Measurements from ENCODE around the gene HLA-DQA1. TPM values are rescaled to one million over a fixed set of nuclear protein-coding genes. Genes with fewer than 3 reads are reported as not detected.
A peak's percentile ranks its signal among the peaks of the same experiment; 100 is the strongest.
"Not testable (repeated sequence)": the region's sequence is repeated elsewhere in the genome, so short reads cannot be mapped to it uniquely, and the experiment has no call there.

Gene HLA-DQA1
- total and polyA plus RNA-seq, 7 experiments from 2014 or later: 0.59 to 43.4 (median 10.7) TPM

DNA sequence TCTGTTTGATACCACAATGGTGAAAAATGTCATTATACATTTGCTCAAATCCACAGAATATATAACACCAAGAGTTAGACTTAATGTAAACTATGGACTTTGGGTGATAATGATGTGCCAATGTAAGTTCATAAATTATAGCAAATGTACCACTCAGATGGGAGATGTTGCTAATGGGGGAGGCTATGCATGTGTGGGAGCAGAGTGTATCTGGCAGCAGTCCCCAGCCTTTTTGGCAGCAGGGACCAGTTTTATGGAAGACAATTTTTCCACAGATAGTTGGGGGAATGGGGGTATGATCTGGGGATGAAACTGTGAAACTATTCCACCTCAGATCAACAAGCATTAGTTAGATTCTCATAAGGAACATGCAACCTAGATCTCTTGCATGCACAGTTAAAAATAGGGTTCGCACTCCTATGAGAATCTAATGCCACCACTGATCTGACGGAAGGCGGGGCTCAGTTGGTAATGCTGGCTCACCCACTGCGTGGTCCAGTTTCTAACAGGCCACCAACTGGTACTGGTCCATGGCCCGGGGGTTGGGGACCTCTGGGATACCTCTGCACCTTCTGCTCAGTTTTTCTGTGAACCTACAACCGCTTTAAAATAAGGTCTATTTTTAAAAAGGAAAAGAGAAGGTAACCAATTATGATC is 8.0 kb downstream of the HLA-DQA1 start:
- Histone ChIP-seq H3K4me1 (ENCODE audit: control insufficient read depth in 2 of 2, insufficient read depth in 2 of 2, low read length in 2 of 2) (peaks cover 0 to 4% of the 10 kb centered on the region in 2 donors), H3K9me3 (ENCODE audit: control insufficient read depth in 2 of 3, low read length in 3 of 3) (no peaks in the 10 kb centered on the region), H3K27me3 (ENCODE audit: control insufficient read depth in 2 of 2, insufficient read depth in 2 of 2, low read length in 2 of 2) (no peaks in the 10 kb centered on the region), H3K27ac (ENCODE audit: low read depth, low read length) (no peak overlapping the region), H3K4me3 (ENCODE audit: low read length) (no peak overlapping the region), H3K36me3 (ENCODE audit: control insufficient read depth in 2 of 3, insufficient read depth in 3 of 3, low read length in 3 of 3) (no peaks in the 10 kb centered on the region)
- Mint-ChIP-seq H3K27ac (no peak overlapping the region), H3K27me3 (peaks cover 0 to 42% (median 0%) of the 10 kb centered on the region in 5 donors), H3K9me3 (peaks cover 0 to 4% (median 0%) of the 10 kb centered on the region in 11 donors), H3K4me3 (no peak overlapping the region), H3K36me3 (peaks cover 0 to 5% (median 4%) of the 10 kb centered on the region in 5 donors), H3K4me1 (peaks cover 0 to 15% (median 6%) of the 10 kb centered on the region in 7 donors)
- intact Hi-C loops (cut with micrococcal nuclease): no loop called here
- DNase-seq: no peak
- CTCF ChIA-PET: no interaction called here
- POLR2A ChIA-PET: interaction anchor here (1.0 kb wide), 1 partner anchor 19 kb away, joined by 3 read pairs; no protein-coding TSS in a partner anchor
- ATAC-seq: no peak

DNA sequence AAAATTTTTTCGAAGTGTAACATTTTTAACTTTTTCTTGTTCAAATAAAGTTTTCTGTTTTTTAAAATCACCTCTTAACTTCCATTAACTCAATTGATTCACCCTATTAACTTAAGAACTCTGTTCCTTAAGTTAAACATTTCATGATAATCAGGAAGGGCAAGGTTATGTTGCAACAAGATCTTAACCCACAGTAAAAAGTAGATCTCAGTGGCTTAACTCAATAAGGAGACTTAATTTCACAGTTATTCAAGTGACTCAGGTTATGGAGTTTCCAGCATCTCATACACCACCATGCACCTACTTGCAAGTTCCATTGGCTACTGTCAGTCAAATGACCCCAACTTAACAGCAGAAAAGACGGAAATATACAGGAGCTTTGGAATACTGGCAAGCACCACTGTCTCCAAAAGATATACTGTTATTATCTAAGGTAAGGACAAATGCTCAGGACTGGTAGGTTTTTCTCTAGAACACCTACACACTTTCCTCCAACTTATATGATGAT is 18.1 kb downstream of the HLA-DQA1 start:
- peaks cover 0 to 11% (median 0%) of the 10 kb centered on the region in 5 donors for H3K27me3 Mint-ChIP-seq
- Histone ChIP-seq H3K4me1 (ENCODE audit: control insufficient read depth in 2 of 2, insufficient read depth in 2 of 2, low read length in 2 of 2) (no peaks in the 10 kb centered on the region), H3K27ac (ENCODE audit: low read depth, low read length) (no peak overlapping the region), H3K4me3 (ENCODE audit: low read length) (no peak overlapping the region), H3K9me3 (ENCODE audit: control insufficient read depth in 2 of 3, low read length in 3 of 3) (no peaks in the 10 kb centered on the region), H3K27me3 (ENCODE audit: control insufficient read depth in 2 of 2, insufficient read depth in 2 of 2, low read length in 2 of 2) (no peaks in the 10 kb centered on the region), H3K36me3 (ENCODE audit: control insufficient read depth in 2 of 3, insufficient read depth in 3 of 3, low read length in 3 of 3) (no peaks in the 10 kb centered on the region)
- no peak overlapping the region for H3K27ac Mint-ChIP-seq
- ChIA-PET CTCF (no interaction called here), POLR2A (no interaction called here)
- no peak overlapping the region for H3K4me3 Mint-ChIP-seq
- H3K36me3 Mint-ChIP-seq: peaks cover 0 to 12% (median 0%) of the 10 kb centered on the region in 5 donors
- peaks cover 0 to 21% (median 0%) of the 10 kb centered on the region in 7 donors for H3K4me1 Mint-ChIP-seq
- intact Hi-C loops (cut with micrococcal nuclease): no loop called here
- ATAC-seq (no peak), DNase-seq (no peak)
- H3K9me3 Mint-ChIP-seq: peaks cover 0 to 21% (median 3%) of the 10 kb centered on the region in 11 donors

DNA sequence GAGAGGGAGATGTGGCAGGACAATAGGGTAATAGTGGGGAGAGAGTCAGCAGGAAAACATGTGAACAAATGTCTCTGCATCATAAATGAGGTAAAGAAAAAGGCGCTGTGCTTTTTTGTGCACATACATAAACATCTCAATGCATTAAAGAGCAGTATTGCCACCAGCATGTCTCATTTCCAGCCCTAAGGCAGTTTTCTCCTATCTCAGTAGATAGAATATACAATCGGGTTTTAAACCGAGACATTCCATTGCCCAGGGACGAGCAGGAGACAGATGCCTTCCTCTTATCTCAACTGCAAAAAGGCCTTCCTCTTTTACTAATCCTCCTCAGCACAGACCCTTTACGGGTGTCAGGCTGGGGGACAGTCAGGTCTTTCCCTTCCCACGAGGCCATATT is 20.1 kb downstream of the HLA-DQA1 start:
- peaks cover 0 to 20% (median 0%) of the 10 kb centered on the region in 5 donors for H3K36me3 Mint-ChIP-seq
- intact Hi-C loops (cut with micrococcal nuclease): not testable (repeated sequence)

DNA sequence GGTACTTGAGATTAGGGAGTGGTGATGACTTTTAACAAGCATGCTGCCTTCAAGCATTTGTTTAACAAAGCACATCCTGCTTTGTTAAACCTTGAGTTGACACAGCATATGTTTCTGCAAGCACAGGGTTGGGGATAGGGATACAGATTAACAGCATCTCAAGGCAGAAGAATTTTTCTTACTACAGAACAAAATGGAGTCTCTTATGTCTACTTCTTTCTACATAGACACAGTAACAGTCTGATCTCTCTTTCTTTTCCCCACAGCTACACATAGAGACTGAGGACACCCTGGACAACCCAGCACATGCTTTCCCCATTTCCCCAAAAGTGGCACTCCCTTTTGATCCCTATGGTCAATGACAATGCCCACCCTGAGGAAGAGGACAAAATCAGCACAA is 20.6 kb downstream of the HLA-DQA1 start:
- ATAC-seq; H3K27ac Mint-ChIP-seq; H3K27me3 ChIP-seq (ENCODE audit: control insufficient read depth in 2 of 2, insufficient read depth in 2 of 2, low read length in 2 of 2); H3K4me3 Mint-ChIP-seq; POLR2A ChIA-PET; DNase-seq; H3K4me3 ChIP-seq (ENCODE audit: low read length); CTCF ChIA-PET; H3K9me3 ChIP-seq (ENCODE audit: control insufficient read depth in 2 of 3, low read length in 3 of 3); H3K36me3 ChIP-seq (ENCODE audit: control insufficient read depth in 2 of 3, insufficient read depth in 3 of 3, low read length in 3 of 3); H3K4me1 ChIP-seq (ENCODE audit: control insufficient read depth in 2 of 2, insufficient read depth in 2 of 2, low read length in 2 of 2); intact Hi-C loops (cut with micrococcal nuclease); H3K27ac ChIP-seq (ENCODE audit: low read depth, low read length): not testable (repeated sequence)
- H3K9me3 Mint-ChIP-seq: peaks cover 0 to 20% (median 3%) of the 10 kb centered on the region in 11 donors
- H3K27me3 Mint-ChIP-seq: peaks cover 0 to 15% (median 4%) of the 10 kb centered on the region in 5 donors
- H3K36me3 Mint-ChIP-seq: peaks cover 0 to 24% (median 0%) of the 10 kb centered on the region in 5 donors
- peaks cover 0 to 32% (median 0%) of the 10 kb centered on the region in 7 donors for H3K4me1 Mint-ChIP-seq

More for the DNA sequence above, 20.1 kb downstream of the HLA-DQA1 start:
- H3K27ac ChIP-seq (ENCODE audit: low read depth, low read length); DNase-seq; H3K27ac Mint-ChIP-seq; H3K9me3 ChIP-seq (ENCODE audit: control insufficient read depth in 2 of 3, low read length in 3 of 3); CTCF ChIA-PET; H3K4me3 ChIP-seq (ENCODE audit: low read length); H3K36me3 ChIP-seq (ENCODE audit: control insufficient read depth in 2 of 3, insufficient read depth in 3 of 3, low read length in 3 of 3); H3K4me3 Mint-ChIP-seq; ATAC-seq; H3K27me3 ChIP-seq (ENCODE audit: control insufficient read depth in 2 of 2, insufficient read depth in 2 of 2, low read length in 2 of 2); POLR2A ChIA-PET; H3K4me1 ChIP-seq (ENCODE audit: control insufficient read depth in 2 of 2, insufficient read depth in 2 of 2, low read length in 2 of 2): not testable (repeated sequence)
- peaks cover 0 to 21% (median 3%) of the 10 kb centered on the region in 11 donors for H3K9me3 Mint-ChIP-seq
- H3K4me1 Mint-ChIP-seq: peaks cover 0 to 28% (median 0%) of the 10 kb centered on the region in 7 donors
- peaks cover 0 to 15% (median 0%) of the 10 kb centered on the region in 5 donors for H3K27me3 Mint-ChIP-seq

DNA sequence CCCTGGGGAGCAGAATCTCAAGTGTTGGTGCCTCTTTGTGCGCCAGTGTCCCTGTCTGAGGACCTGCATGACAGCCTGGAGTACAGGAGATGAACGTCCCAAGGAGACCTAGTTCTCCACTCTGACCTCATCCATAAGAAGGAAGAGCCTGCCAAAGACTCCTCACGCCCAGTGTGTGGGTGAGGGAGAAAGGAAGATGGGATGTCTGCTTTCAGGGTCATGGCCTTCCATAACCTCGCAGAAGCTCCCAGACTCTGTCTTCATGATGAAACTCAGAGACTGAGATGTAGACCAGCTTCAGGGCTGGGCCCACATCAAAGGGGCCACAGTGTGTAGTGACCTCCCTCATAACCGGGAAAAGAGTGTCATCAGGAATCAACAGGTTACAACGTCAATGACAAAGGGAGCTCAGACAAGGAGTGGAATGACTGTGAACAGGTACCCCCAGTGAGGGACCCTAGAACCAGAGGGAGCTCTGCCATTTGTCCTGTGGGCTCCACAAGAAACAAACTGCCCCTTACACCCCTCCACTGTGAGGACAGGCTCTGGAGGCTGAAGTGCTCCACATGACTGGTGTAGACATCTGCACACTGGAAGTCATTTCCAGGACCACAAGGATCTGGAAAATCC is 21.2 kb downstream of the HLA-DQA1 start:
- intact Hi-C loops (cut with micrococcal nuclease): no loop called here
- H3K27ac Mint-ChIP-seq: no peak overlapping the region
- H3K27me3 Mint-ChIP-seq: peaks cover 0 to 19% (median 5%) of the 10 kb centered on the region in 5 donors
- Histone ChIP-seq H3K4me3 (ENCODE audit: low read length) (no peak overlapping the region), H3K9me3 (ENCODE audit: control insufficient read depth in 2 of 3, low read length in 3 of 3) (no peaks in the 10 kb centered on the region), H3K27me3 (ENCODE audit: control insufficient read depth in 2 of 2, insufficient read depth in 2 of 2, low read length in 2 of 2) (no peaks in the 10 kb centered on the region), H3K36me3 (ENCODE audit: control insufficient read depth in 2 of 3, insufficient read depth in 3 of 3, low read length in 3 of 3) (no peaks in the 10 kb centered on the region), H3K27ac (ENCODE audit: low read depth, low read length) (no peak overlapping the region), H3K4me1 (ENCODE audit: control insufficient read depth in 2 of 2, insufficient read depth in 2 of 2, low read length in 2 of 2) (no peaks in the 10 kb centered on the region)
- no peak overlapping the region for H3K4me3 Mint-ChIP-seq
- ChIA-PET POLR2A (no interaction called here), CTCF (no interaction called here)
- peaks cover 0 to 18% (median 3%) of the 10 kb centered on the region in 11 donors for H3K9me3 Mint-ChIP-seq
- H3K4me1 Mint-ChIP-seq: peaks cover 0 to 34% (median under 1%) of the 10 kb centered on the region in 7 donors
- H3K36me3 Mint-ChIP-seq: peaks cover 0 to 26% (median 0%) of the 10 kb centered on the region in 5 donors
- DNase-seq: no peak
- ATAC-seq: no peak

DNA sequence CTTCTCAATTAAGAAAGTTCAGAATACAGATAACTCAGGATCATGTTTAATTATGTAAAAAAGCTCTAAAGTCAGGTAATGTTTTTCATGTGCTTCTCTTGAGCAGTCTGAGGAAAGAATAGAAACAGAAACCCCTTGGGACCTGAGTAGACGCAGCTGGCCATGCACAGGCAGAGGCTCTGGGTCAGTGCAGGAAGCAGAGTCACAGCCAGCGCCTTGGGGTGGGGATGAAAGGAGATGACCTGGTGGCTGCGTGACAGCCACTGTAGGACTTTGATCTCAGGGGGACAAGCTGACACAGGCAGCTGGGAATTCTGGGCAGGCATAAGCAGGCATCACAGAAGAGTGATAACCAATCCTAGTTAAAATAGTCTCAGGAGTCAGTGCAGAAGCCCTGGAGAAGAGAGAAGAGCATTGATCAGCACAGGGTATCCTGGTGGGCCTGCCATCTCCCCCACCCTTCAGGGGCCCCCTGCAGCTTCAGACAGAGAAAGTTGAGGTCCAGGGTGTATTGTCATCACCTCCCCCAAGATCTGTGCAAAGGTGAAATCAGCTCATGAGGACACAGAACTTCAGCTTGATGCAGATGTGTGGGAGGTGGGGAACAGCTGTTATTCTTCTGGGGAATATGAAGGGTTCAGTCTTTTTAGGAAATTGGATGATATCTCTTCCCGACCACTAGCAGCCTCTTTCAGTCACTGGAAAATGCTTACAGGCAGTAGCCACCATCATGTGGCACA is 22.8 kb downstream of the HLA-DQA1 start:
- peak overlapping the region in 1 of 10 donors; percentile 57 for H3K4me3 Mint-ChIP-seq
- intact Hi-C loops (cut with micrococcal nuclease): no loop called here
- Histone ChIP-seq H3K9me3 (ENCODE audit: control insufficient read depth in 2 of 3, low read length in 3 of 3) (no peaks in the 10 kb centered on the region), H3K4me3 (ENCODE audit: low read length) (no peak overlapping the region), H3K4me1 (ENCODE audit: control insufficient read depth in 2 of 2, insufficient read depth in 2 of 2, low read length in 2 of 2) (peaks cover 0 to 7% of the 10 kb centered on the region in 2 donors), H3K27ac (ENCODE audit: low read depth, low read length) (no peak overlapping the region), H3K27me3 (ENCODE audit: control insufficient read depth in 2 of 2, insufficient read depth in 2 of 2, low read length in 2 of 2) (no peaks in the 10 kb centered on the region), H3K36me3 (ENCODE audit: control insufficient read depth in 2 of 3, insufficient read depth in 3 of 3, low read length in 3 of 3) (no peaks in the 10 kb centered on the region)
- peaks cover 0 to 13% (median 3%) of the 10 kb centered on the region in 11 donors for H3K9me3 Mint-ChIP-seq
- ATAC-seq (no peak), DNase-seq (no peak)
- CTCF ChIA-PET: no interaction called here
- H3K27me3 Mint-ChIP-seq: peaks cover 0 to 27% (median 12%) of the 10 kb centered on the region in 5 donors
- H3K4me1 Mint-ChIP-seq: peaks cover 0 to 38% (median 9%) of the 10 kb centered on the region in 7 donors
- peaks cover 0 to 24% (median 0%) of the 10 kb centered on the region in 5 donors for H3K36me3 Mint-ChIP-seq
- POLR2A ChIA-PET: no interaction called here
- H3K27ac Mint-ChIP-seq: peak overlapping the region in 1 of 9 donors; percentile 74
